C4-2B (cell line): Measurements from ENCODE around the gene SHB.

Experiments
- CTCF ChIP-seq: fragments of 450-650 bp; conservative IDR thresholded peaks from 2 replicates; pipeline ENCODE4 v1.5.1; 2017; ENCODE audit warnings: mild to moderate bottlenecking
- ZFX ChIP-seq: fragments of 450-650 bp; IDR thresholded peaks from 2 replicates; pipeline ENCODE4 v1.6.1; 2017

GRCh38 chr9:38065369-38066075 is 3.5 kb downstream of the SHB start:
- TF ChIP-seq CTCF (no peak), ZFX (no peak)
